ENCODE measurements around the gene RANBP9. TPM values are rescaled to one million over a fixed set of nuclear protein-coding genes. Genes with fewer than 3 reads are reported as not detected.

Gene RANBP9
- total RNA-seq, 4 donors from 2014 or later: 28.8 to 35.6 (median 32.3) TPM

DNA sequence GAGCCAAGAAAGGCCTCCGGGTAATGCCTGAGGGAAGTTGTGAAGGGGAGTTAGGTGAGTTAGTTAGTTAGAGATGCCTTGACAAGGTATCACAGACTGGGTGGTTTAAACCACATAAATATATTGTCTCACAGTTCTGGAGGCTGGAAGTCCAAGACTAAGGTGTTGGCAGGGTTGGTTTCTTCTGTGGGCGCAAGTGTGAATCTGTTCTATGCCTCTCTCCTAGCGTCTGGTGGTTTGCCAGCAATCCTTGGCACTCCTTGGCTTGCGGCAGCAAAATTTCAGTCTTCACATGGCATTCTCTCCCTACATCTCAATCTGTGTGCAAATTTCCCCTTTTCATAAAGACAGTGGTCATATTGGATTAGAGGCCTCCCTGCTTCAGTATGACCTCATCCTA lies 29.7 kb upstream of the RANBP9 start:
- DNase-seq (ENCODE audit: low spot score): no peak
- TF ChIP-seq, protein P1, sequence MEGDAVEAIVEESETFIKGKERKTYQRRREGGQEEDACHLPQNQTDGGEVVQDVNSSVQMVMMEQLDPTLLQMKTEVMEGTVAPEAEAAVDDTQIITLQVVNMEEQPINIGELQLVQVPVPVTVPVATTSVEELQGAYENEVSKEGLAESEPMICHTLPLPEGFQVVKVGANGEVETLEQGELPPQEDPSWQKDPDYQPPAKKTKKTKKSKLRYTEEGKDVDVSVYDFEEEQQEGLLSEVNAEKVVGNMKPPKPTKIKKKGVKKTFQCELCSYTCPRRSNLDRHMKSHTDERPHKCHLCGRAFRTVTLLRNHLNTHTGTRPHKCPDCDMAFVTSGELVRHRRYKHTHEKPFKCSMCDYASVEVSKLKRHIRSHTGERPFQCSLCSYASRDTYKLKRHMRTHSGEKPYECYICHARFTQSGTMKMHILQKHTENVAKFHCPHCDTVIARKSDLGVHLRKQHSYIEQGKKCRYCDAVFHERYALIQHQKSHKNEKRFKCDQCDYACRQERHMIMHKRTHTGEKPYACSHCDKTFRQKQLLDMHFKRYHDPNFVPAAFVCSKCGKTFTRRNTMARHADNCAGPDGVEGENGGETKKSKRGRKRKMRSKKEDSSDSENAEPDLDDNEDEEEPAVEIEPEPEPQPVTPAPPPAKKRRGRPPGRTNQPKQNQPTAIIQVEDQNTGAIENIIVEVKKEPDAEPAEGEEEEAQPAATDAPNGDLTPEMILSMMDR (IDR thresholded peaks at IDR 0.05): no peak

DNA sequence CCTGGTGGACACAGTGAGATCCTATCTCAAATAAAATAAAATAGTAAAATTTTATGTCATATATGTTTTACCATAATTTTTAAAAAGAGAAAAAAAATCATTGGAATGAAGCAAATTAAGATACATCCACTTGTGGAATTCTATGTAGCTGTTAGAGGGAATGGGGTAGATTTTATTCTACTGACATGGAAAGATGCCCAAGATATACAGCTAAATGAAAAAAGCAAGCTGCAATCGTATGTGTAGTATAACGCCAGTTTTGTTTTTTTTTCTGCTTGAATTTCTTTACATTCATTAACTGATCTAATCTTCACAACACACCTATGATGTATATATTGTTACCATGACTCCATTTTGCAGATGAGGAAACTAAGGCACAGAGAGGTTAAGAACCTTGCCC lies 23.4 kb upstream of the RANBP9 start:
- no peak for ATAC-seq (ENCODE audit: low FRiP score)
- DNase-seq (ENCODE audit: low spot score): no peak
- TF ChIP-seq, protein P1 (IDR thresholded peaks at IDR 0.05): no peak

More for the DNA sequence above, 29.7 kb upstream of the RANBP9 start:
- no peak for ATAC-seq (ENCODE audit: low FRiP score)

DNA sequence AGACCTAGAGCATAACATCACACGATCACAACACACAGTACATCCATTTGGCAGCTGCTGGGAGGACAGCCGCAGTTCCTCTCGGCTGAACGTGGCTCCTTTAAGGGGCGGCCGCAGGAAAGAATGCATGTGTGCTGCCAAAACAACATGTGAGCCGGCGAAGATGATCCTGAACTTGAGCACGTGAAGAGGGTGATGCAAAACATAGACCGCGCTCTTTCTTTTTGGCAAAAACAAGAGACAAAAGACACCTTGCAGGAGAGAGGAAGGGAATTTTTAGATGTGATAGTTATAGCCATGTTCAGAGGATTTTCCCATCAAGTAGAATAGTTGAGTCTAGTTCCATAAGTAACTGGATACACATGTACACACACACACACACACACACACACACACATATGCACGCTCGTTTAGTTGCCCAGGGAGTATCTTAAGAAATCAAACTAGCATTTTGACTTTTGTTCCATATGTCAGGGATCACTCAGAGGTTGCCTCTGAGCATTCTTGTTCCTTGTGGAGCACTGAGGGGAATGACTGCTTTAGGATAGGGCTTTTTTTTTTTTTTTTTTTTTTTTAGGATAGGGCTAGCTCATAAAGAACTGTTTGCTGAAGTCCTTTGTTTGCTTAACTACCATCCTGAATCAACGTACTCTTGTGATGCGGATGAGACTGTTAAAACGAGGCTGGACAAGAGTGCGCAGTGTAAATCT lies 21.7 kb upstream of the RANBP9 start:
- DNase-seq (ENCODE audit: low spot score) (peak; percentile 41), ATAC-seq (ENCODE audit: low FRiP score) (peak; percentile 87)
- TF ChIP-seq, protein P1 (IDR thresholded peaks at IDR 0.05): no peak

DNA sequence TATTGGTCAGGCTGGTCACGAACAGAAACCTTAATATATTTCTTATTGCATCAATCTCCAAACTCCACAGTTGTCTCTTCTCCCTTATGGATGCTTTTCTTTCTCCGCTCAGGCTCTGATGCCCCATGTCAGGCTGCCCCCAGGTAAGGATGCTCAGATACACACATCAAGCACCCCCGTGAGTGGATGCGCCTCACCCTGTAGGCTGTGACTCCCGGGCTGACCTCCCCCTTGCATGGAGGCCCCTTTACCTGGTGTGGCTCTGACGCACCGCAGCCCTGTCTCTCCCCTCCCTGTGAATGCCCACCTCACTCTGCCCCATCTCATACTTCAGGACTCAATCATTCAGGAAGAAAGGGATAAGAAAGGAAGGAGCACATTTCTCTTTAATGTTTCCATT lies 19.1 kb upstream of the RANBP9 start:
- DNase-seq (ENCODE audit: low spot score) (no peak), ATAC-seq (ENCODE audit: low FRiP score) (no peak)
- TF ChIP-seq, protein P1 (IDR thresholded peaks at IDR 0.05): no peak

DNA sequence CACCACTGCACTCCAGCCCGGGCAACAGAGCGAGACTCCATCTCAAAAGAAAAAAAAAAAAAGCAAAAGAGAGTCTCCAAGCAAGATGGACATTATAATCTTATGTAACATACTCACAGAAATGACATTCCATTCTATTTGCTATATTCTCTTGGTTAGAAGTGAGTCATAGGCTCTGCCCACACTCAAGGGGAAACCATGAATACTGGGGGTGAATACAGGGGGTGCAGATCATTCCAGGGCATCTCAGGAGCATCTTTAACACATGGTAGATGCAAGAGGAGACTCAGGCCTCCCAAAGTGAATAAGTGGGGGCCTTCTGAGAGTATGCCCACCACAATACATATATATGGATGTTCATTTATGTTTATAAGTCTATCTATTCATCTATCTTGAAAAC lies 18.3 kb upstream of the RANBP9 start:
- TF ChIP-seq, protein P1 (IDR thresholded peaks at IDR 0.05): no peak

DNA sequence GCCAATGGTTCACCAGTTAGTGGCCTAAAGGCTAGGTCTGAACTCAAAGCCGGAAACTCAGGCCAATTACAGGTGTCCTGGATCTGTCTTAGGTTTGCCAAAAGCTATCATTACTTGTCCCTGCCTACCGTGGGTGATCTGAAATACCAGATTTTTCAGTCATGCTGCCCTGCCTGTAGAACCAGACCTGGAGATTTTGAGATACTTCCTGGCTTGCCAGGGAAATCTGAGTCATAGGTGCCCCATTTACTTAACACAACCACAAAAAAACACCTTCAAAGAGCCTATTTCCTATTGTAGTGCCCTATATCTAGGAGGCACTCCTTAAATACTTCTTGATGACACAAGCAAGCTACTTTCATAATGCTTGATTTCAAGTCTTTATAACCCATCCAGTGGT lies 13.9 kb upstream of the RANBP9 start:
- ATAC-seq (ENCODE audit: low FRiP score): no peak
- no peak for DNase-seq (ENCODE audit: low spot score)
- TF ChIP-seq, protein P1 (IDR thresholded peaks at IDR 0.05): no peak

More for the DNA sequence above, 18.3 kb upstream of the RANBP9 start:
- ATAC-seq (ENCODE audit: low FRiP score) (no peak), DNase-seq (ENCODE audit: low spot score) (no peak)

DNA sequence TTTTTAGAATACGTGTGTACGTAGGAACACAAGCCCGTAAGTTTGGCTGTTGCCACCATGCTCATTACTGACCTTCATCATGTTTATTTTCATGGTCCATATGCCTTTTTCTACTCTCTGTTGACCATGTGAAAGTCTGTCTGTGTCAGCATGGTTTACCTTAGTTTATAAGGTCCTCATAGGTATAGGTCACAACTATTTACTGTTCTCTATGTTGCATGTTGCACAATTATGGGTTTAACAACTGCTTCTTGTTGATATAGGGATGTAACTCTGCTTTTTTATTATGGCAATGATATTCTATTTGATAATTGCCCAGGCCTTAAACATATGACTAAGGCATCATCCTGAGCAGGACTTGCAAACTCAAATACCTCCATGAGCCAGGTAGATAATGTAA lies 13.4 kb upstream of the RANBP9 start:
- ATAC-seq (ENCODE audit: low FRiP score) (no peak), DNase-seq (ENCODE audit: low spot score) (no peak)
- TF ChIP-seq, protein P1 (IDR thresholded peaks at IDR 0.05): no peak

Data from omental fat pad (tissue), 4 donors.